Ishikawa (cell line): Measurements from ENCODE around the gene CRYBB1.

Experiments used
- CEBPB ChIP-seq: IDR thresholded peaks from 2 replicates; pipeline ENCODE4 v1.6.1; 2012
- CREB1 ChIP-seq: IDR thresholded peaks from 2 replicates; pipeline ENCODE4 v1.6.1; 2012; ENCODE audit warnings: low read depth
- REST ChIP-seq: IDR thresholded peaks from 2 replicates; pipeline ENCODE4 v1.6.1; 2012; ENCODE audit warnings: low read depth, mild to moderate bottlenecking
- TAF1 ChIP-seq: IDR thresholded peaks from 2 replicates; pipeline ENCODE4 v1.6.1; 2012; ENCODE audit warnings: low read depth, mild to moderate bottlenecking
- YY1 ChIP-seq: IDR thresholded peaks from 2 replicates; pipeline ENCODE4 v1.6.1; 2012; ENCODE audit warnings: low read depth

- TF ChIP-seq YY1: no peak
- TF ChIP-seq CREB1: no peak
- TF ChIP-seq CEBPB: no peak
- no peak for TF ChIP-seq TAF1
- TF ChIP-seq REST: no peak
Observed at GRCh38 chr22:26601726-26602125, 16.1 kb downstream of the CRYBB1 start.
